WERI-Rb-1 (cell line): ENCODE results near the gene CCNQ.
A peak's percentile ranks its signal among the peaks of the same experiment; 100 is the strongest.

Source experiments
- DNase-seq: peaks from one replicate; pipeline ENCODE4 v3.0.0-alpha.2; 2020
- H3K27ac ChIP-seq: fragments of 250-450 bp; sonication (Bioruptor Pico); 2 replicates; pipeline ENCODE4 v1.5.1; 2020; ENCODE audit warnings: mild to moderate bottlenecking, moderate library complexity
- H3K27me3 ChIP-seq: fragments of 250-450 bp; sonication (Bioruptor Pico); 2 replicates; pipeline ENCODE4 v1.5.1; 2021; ENCODE audit warnings: mild to moderate bottlenecking, low read depth, moderate library complexity; ENCODE audit not compliant: insufficient read depth, severe bottlenecking
- H3K36me3 ChIP-seq: fragments of 250-450 bp; sonication (Bioruptor Pico); 2 replicates; pipeline ENCODE4 v1.5.1; 2020; ENCODE audit warnings: mild to moderate bottlenecking, moderate library complexity
- H3K4me3 ChIP-seq: 2 replicates; pipeline ENCODE4 v1.5.1; 2011; ENCODE audit warnings: low read depth, mild to moderate bottlenecking, control low read depth, low read length
- H3K9me3 ChIP-seq: fragments of 250-450 bp; sonication (Bioruptor Pico); 2 replicates; pipeline ENCODE4 v1.5.1; 2021; ENCODE audit warnings: mild to moderate bottlenecking, moderate library complexity; ENCODE audit not compliant: severe bottlenecking
- CTCF ChIP-seq: IDR thresholded peaks from 2 replicates; pipeline ENCODE4 v1.5.1; 2011; ENCODE audit warnings: low read depth, mild to moderate bottlenecking, control low read depth, inconsistent platforms, low read length

The CCNQ gene

GRCh38 chrX:153556767-153557166 lies 42.2 kb downstream of the CCNQ start:
- Histone ChIP-seq H3K9me3 (no peaks in the 10 kb centered on the region), H3K27me3 (peaks cover 26% of the 10 kb centered on the region), H3K36me3 (peaks cover 60% of the 10 kb centered on the region), H3K27ac (peak overlapping the region; percentile 92), H3K4me3 (no peak overlapping the region)
- TF ChIP-seq CTCF, result no peak
- DNase-seq, result peak; percentile 97

- Histone ChIP-seq H3K36me3 (peaks cover 59% of the 10 kb centered on the region), H3K9me3 (no peaks in the 10 kb centered on the region), H3K4me3 (no peak overlapping the region), H3K27ac (peak overlapping the region; percentile 92), H3K27me3 (peaks cover 38% of the 10 kb centered on the region)
- TF ChIP-seq CTCF, result peak; percentile 96
- peak; percentile 87 for DNase-seq
Observed at GRCh38 chrX:153554519-153555167, 44.3 kb downstream of the CCNQ start.

GRCh38 chrX:153551135-153551534 lies 47.8 kb downstream of the CCNQ start:
- H3K4me3 ChIP-seq, result no peak overlapping the region
- H3K27ac ChIP-seq, result no peak overlapping the region; the same call in 1 of the 2 replicates
- TF ChIP-seq CTCF, result no peak
- DNase-seq, result no peak
- peaks cover 46% of the 10 kb centered on the region for H3K27me3 ChIP-seq
- H3K36me3 ChIP-seq, result peaks cover 46% of the 10 kb centered on the region
- H3K9me3 ChIP-seq, result no peaks in the 10 kb centered on the region

- Histone ChIP-seq H3K9me3 (no peaks in the 10 kb centered on the region), H3K4me3 (no peak overlapping the region), H3K36me3 (peaks cover 46% of the 10 kb centered on the region), H3K27ac (no peak overlapping the region), H3K27me3 (peaks cover 54% of the 10 kb centered on the region)
- DNase-seq, result no peak
- 0 out of 2 replicates have a peak, but pooled peaks have one; percentile 2 for TF ChIP-seq CTCF
Observed at GRCh38 chrX:153549807-153550206, 49.1 kb downstream of the CCNQ start.

GRCh38 chrX:153549231-153549630 lies 49.7 kb downstream of the CCNQ start:
- Histone ChIP-seq H3K27ac (no peak overlapping the region), H3K9me3 (no peaks in the 10 kb centered on the region), H3K36me3 (peaks cover 47% of the 10 kb centered on the region), H3K27me3 (peaks cover 51% of the 10 kb centered on the region), H3K4me3 (no peak overlapping the region)
- no peak for TF ChIP-seq CTCF
- no peak for DNase-seq

- peaks cover 49% of the 10 kb centered on the region for H3K36me3 ChIP-seq
- no peak overlapping the region for H3K4me3 ChIP-seq
- no peak for TF ChIP-seq CTCF
- H3K27ac ChIP-seq, result no peak overlapping the region; the same call in 1 of the 2 replicates
- peak; percentile 44 for DNase-seq
- no peaks in the 10 kb centered on the region for H3K9me3 ChIP-seq
- peaks cover 48% of the 10 kb centered on the region for H3K27me3 ChIP-seq
Observed at GRCh38 chrX:153547195-153547594, 51.7 kb downstream of the CCNQ start.
